Measurements from ENCODE around the gene KNTC1.

- TF ChIP-seq POLR2A (IDR thresholded peaks at IDR 0.05; ENCODE audit: low read length) (no peak), GATA1 (IDR thresholded peaks at IDR 0.05; ENCODE audit: low read depth, low read length) (no peak)
These were observed 18.9 kb upstream of the KNTC1 start for GRCh38 chr12:122508163-122508562.
